Spleen (tissue), 11 donors: Measurements from ENCODE around the gene ART1. TPM values are rescaled to one million over a fixed set of nuclear protein-coding genes. Genes with fewer than 3 reads are reported as not detected.
A peak's percentile ranks its signal among the peaks of the same experiment; 100 is the strongest.

Experiments used
- DNase-seq: peaks from one replicate; pipeline ENCODE4 v3.0.0-alpha.2; 2020
- H3K27ac ChIP-seq, 8 donors: fragments of 200-600 bp; sonication (generic) in 7 of 8; 1 replicate in 4 of 8; 2 replicates in 4 of 8; pipeline versions ENCODE4 v1.5.0 to v1.8.0; 2016 to 2021; ENCODE audit warnings: inconsistent platforms in 4 of 8, mild to moderate bottlenecking in 4 of 8, moderate library complexity in 1 of 8
- H3K27me3 ChIP-seq, 7 donors: fragments of 200-600 bp; sonication (generic) in 6 of 7; replicated peaks in 1 of 7; 1 replicate in 4 of 7; 2 replicates in 3 of 7; pipeline versions ENCODE4 v1.5.0 to v1.8.0; 2016 to 2021; ENCODE audit warnings: inconsistent platforms in 3 of 7, mild to moderate bottlenecking in 1 of 7
- H3K36me3 ChIP-seq, 6 donors: fragments of 200-600 bp; sonication (generic) in 5 of 6; 1 replicate in 4 of 6; 2 replicates in 2 of 6; pipeline versions ENCODE4 v1.5.0 to v1.8.0; 2016 to 2021; ENCODE audit warnings: inconsistent platforms in 2 of 6
- H3K4me1 ChIP-seq, 6 donors: fragments of 200-600 bp; sonication (generic) in 5 of 6; 1 replicate in 3 of 6; 2 replicates in 3 of 6; pipeline versions ENCODE4 v1.5.0 to v1.8.0; 2016 to 2021; ENCODE audit warnings: inconsistent platforms in 3 of 6
- H3K4me3 ChIP-seq, 8 donors: fragments of 200-600 bp; sonication (generic) in 7 of 8; 1 replicate in 4 of 8; 2 replicates in 4 of 8; pipeline versions ENCODE4 v1.5.0 to v1.8.0; 2016 to 2021; ENCODE audit warnings: inconsistent platforms in 4 of 8, mild to moderate bottlenecking in 4 of 8, moderate library complexity in 2 of 8
- H3K9me3 ChIP-seq, 8 donors: fragments of 200-600 bp; sonication (generic) in 7 of 8; 1 replicate in 4 of 8; 2 replicates in 4 of 8; pipeline versions ENCODE4 v1.5.0 to v1.8.0; 2016 to 2021; ENCODE audit warnings: inconsistent platforms in 4 of 8
- POLR2A ChIP-seq, 3 donors: fragments of 450-650 bp; IDR thresholded peaks; one replicate each; pipeline ENCODE4 v1.5.1; 2017; ENCODE audit warnings: antibody characterized with exemption in 3 of 3, mild to moderate bottlenecking in 1 of 3
- POLR2AphosphoS5 ChIP-seq, 3 donors: sonication (generic); formaldehyde crosslinking; IDR thresholded peaks; one replicate each; pipeline ENCODE4 v1.5.1; 2017; ENCODE audit warnings: antibody characterized with exemption in 3 of 3
- WGBS, 5 donors: extraction: QIAGEN DNeasy Blood & Tissue Kit in 3 of 5; methylation state at CpG; one replicate each; pipeline versions ENCODE4 v1.1.5 to v1.1.7; 2013 to 2018; 5-methylcytosine and 5-hydroxymethylcytosine counted together
- intact Hi-C: fragments of 100-400 bp; cut with DNase I; formaldehyde crosslinking; loops from one replicate; pipeline ENCODE4 v1.15.0; 2023; ENCODE audit warnings: low total_unique reads
- polyA plus RNA-seq, 3 donors: library from polyadenylated mRNA; stranded (reverse); fragments of 200-250 nt; gene quantifications; one replicate each; pipeline ENCODE4 v1.2.1, GENCODE V29; 2013
- total RNA-seq, 7 donors: library from RNA; depleted of rRNA in 3 of 7; stranded (reverse); fragments of >200 nt in 3 of 7; fragmentation: NEBNext Ultra II Directional in 4 of 7; extraction: Animal tissue kit (Norgen Biotek cat#: 25700) in 4 of 7; gene quantifications; one replicate each; pipeline versions ENCODE4 v1.1.0 to v1.2.1, GENCODE V29; 2016 to 2021
- TF ChIP-seq, protein P1 (sequence below), 11 experiments: fragments of 200-600 bp in 7 of 11; fragments of 450-650 bp in 4 of 11; sonication (generic) in 4 of 11; IDR thresholded peaks in 8 of 11; conservative IDR thresholded peaks in 3 of 11; 1 replicate in 7 of 11; 2 replicates in 4 of 11; pipeline versions ENCODE4 v1.4.0 to v1.8.0; 2016 to 2021; ENCODE audit warnings: antibody characterized with exemption in 11 of 11, inconsistent platforms in 4 of 11, mild to moderate bottlenecking in 1 of 11
- donor health status: healthy with polysubstance abuse.
- donor health status: DM: no; HTN: no; CAD: no; lungs with moderate emphysema.
- donor health status: DM: no; HTN: no; CAD: no.
- donor health status: Bipolar disorder and iron deficiency.
- donor health status: healthy.
- donor health status: DM: no; HTN: no; CAD: no.
- donor health status: DM: yes; HTN: yes; CAD: no.

ART1 gene
- total and polyA plus RNA-seq, 10 donors = not detected

DNA sequence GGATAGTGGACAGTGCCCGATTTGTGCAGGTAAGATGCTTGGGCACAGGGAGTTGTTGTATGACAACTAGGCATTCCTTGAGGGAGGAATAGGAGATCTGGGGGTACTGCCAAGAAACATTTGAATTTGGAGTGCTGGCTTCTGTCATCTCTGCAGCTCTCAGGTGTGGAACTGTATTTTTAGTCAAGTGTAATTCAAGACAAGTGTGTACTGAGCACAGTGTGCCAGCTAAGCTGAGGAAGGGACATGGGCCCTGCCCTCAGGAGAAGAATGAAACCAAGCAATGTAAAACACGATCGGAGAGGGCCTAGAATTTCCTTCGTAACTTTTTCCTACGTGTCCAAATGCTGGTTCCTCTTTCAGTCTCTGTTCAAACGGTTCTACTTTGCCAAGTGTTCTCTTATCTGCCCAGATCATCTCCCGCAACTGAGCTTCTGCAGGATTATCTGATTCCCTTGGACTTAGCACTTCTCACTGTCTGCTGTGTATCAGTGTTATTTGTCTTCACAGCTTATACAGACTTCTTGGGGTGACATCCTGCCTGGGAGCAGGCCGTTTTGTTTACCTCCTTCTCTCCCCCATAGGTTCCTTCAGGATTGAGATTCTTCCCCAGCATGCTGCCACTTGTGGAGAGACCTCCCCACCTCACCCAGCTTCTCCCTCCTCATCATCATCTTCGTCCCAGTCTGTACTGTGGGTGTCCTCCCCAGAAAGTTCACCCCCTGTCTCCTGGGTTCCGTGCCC lies 30.8 kb upstream of the ART1 start:
- peaks cover 0 to 7% (median 5%) of the 10 kb centered on the region in 8 donors for H3K9me3 ChIP-seq
- intact Hi-C loops = no loop called here
- no peak overlapping the region for H3K27ac ChIP-seq
- WGBS, 5 donors = 34 to 53% (median 39%) methylated on average over 10 of the region's 10 CpGs
- no peak overlapping the region for H3K4me3 ChIP-seq
- peaks cover 0 to 16% (median 4%) of the 10 kb centered on the region in 6 donors for H3K4me1 ChIP-seq
- no peak for DNase-seq
- no peaks in the 10 kb centered on the region for H3K27me3 ChIP-seq
- TF ChIP-seq POLR2AphosphoS5 (IDR thresholded peaks at IDR 0.05) = no peak
- TF ChIP-seq, protein P1, sequence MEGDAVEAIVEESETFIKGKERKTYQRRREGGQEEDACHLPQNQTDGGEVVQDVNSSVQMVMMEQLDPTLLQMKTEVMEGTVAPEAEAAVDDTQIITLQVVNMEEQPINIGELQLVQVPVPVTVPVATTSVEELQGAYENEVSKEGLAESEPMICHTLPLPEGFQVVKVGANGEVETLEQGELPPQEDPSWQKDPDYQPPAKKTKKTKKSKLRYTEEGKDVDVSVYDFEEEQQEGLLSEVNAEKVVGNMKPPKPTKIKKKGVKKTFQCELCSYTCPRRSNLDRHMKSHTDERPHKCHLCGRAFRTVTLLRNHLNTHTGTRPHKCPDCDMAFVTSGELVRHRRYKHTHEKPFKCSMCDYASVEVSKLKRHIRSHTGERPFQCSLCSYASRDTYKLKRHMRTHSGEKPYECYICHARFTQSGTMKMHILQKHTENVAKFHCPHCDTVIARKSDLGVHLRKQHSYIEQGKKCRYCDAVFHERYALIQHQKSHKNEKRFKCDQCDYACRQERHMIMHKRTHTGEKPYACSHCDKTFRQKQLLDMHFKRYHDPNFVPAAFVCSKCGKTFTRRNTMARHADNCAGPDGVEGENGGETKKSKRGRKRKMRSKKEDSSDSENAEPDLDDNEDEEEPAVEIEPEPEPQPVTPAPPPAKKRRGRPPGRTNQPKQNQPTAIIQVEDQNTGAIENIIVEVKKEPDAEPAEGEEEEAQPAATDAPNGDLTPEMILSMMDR (IDR thresholded peaks at IDR 0.05 in 8 of 11, conservative IDR thresholded peaks at IDR 0.05 in 3 of 11) = no peak
- TF ChIP-seq POLR2A (IDR thresholded peaks at IDR 0.05) = no peak
- H3K36me3 ChIP-seq = no peaks in the 10 kb centered on the region

DNA sequence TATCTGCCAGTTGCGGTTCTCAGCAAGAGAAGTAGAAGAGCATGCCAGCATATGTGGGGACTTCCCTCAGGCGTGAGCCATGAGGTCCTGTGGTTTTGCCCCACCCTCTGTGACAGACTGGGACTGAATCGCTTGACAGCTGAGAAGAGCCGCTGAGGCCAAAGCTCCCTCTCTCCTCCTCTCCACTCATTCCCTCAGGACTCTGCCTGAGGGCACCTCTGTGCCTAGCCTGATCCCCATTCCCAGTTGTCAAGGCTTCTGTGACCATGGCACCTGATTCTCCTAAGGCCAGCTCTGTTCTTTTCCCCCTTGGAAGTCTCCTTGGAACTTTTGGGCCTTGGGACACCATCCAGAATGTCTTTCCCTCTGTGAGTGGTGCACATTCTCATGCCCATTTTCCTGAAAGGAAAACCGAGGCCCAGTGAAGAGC lies 30.2 kb upstream of the ART1 start:
- peak; percentile 75 for DNase-seq
- 28 to 43% (median 39%) methylated on average over 5 of the region's 5 CpGs for WGBS, 5 donors
- H3K27me3 ChIP-seq = no peaks in the 10 kb centered on the region
- H3K27ac ChIP-seq = no peak overlapping the region
- intact Hi-C loops = no loop called here
- peaks cover 0 to 7% (median 5%) of the 10 kb centered on the region in 8 donors for H3K9me3 ChIP-seq
- TF ChIP-seq, protein P1 (IDR thresholded peaks at IDR 0.05 in 8 of 11, conservative IDR thresholded peaks at IDR 0.05 in 3 of 11) = no peak
- TF ChIP-seq POLR2A (IDR thresholded peaks at IDR 0.05) (no peak), POLR2AphosphoS5 (IDR thresholded peaks at IDR 0.05) (no peak)
- peaks cover 0 to 16% (median 4%) of the 10 kb centered on the region in 6 donors for H3K4me1 ChIP-seq
- no peaks in the 10 kb centered on the region for H3K36me3 ChIP-seq
- H3K4me3 ChIP-seq = no peak overlapping the region

DNA sequence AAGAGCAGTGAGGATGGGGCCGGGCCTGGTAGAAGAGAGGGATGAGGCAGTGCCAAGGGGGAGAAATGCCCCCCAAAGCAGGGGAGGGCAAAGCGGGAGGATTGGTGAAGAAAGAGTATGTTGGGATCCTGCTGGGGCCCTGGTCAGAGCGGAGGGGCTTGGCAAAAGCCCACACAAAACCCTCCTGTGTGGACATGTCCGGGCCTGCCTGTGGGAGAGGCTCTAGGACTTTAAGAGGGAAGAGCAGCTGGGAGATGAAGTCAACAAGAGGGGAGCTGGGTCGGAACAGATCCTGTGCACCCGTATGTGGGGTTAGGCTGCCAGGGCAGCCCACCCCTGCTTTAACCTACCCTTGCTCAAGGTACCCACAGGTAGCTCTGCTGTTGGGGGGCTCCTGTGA lies 28.9 kb upstream of the ART1 start:
- 81 to 97% (median 86%) methylated on average over 6 of the region's 6 CpGs for WGBS, 5 donors
- H3K9me3 ChIP-seq = peaks cover 0 to 7% (median 5%) of the 10 kb centered on the region in 8 donors
- intact Hi-C loops = no loop called here
- H3K36me3 ChIP-seq = no peaks in the 10 kb centered on the region
- H3K27ac ChIP-seq = no peak overlapping the region
- peaks cover 0 to 16% (median 4%) of the 10 kb centered on the region in 6 donors for H3K4me1 ChIP-seq
- no peak overlapping the region for H3K4me3 ChIP-seq
- H3K27me3 ChIP-seq = no peaks in the 10 kb centered on the region
- peak; percentile 66 for DNase-seq
- TF ChIP-seq POLR2A (IDR thresholded peaks at IDR 0.05) (no peak), POLR2AphosphoS5 (IDR thresholded peaks at IDR 0.05) (no peak)
- TF ChIP-seq, protein P1 (IDR thresholded peaks at IDR 0.05 in 8 of 11, conservative IDR thresholded peaks at IDR 0.05 in 3 of 11) = no peak

DNA sequence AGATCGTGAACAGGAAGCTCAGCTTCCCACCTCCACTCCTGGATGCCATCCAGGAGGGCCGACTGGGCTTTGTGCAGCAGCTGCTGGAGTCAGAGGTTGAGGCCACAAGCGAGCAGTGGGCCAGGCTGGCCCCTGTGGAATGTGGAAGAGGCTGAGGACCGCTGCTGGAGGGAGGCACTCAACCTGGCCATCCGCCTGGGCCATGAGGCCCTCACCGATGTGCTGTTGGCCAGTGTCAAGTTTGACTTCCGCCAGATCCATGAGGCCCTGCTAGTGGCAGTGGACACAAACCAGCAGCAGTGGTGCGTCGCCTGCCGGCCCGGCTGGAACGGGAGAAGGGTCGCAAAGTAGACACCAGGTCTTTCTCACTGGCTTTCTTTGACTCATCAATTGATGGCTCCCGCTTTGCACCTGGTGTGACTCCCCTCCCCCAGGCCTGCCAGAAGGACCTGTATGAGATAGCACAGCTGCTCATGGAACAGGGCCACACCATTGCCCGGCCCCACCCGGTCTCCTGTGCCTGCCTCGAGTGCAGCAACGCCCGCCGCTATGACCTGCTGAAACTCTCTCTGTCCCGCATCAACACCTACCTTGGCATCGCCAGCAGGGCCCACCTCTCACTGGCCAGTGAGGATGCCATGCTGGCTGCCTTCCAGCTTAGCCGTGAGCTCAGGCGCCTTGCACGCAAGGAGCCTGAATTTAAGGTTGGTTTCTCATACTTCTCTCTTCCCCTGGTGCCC lies 28.0 kb upstream of the ART1 start:
- Histone ChIP-seq H3K9me3 (peaks cover 0 to 6% (median 4%) of the 10 kb centered on the region in 8 donors), H3K4me1 (peaks cover 0 to 16% (median 4%) of the 10 kb centered on the region in 6 donors), H3K27me3 (no peaks in the 10 kb centered on the region), H3K4me3 (no peak overlapping the region), H3K27ac (no peak overlapping the region), H3K36me3 (no peaks in the 10 kb centered on the region)
- intact Hi-C loops = no loop called here
- TF ChIP-seq POLR2AphosphoS5 (IDR thresholded peaks at IDR 0.05) = no peak
- TF ChIP-seq POLR2A (IDR thresholded peaks at IDR 0.05) = no peak
- TF ChIP-seq, protein P1 (IDR thresholded peaks at IDR 0.05 in 8 of 11, conservative IDR thresholded peaks at IDR 0.05 in 3 of 11) = no peak
- DNase-seq = peak; percentile 55
- 73 to 87% (median 80%) methylated on average over 12 to 25 of the region's 25 CpGs for WGBS, 5 donors
